Karpas-422 (cell line): ENCODE results near the gene KLHDC8A. TPM values are rescaled to one million over a fixed set of nuclear protein-coding genes. Genes with fewer than 3 reads are reported as not detected.
"Not testable (repeated sequence)": the region's sequence is repeated elsewhere in the genome, so short reads cannot be mapped to it uniquely, and the experiment has no call there.

Experiments
- DNase-seq: peaks from one replicate; pipeline ENCODE4 v3.0.0-alpha.2; 2015
- H2AFZ ChIP-seq: fragments of 200-600 bp; sonication (generic); 2 replicates; pipeline ENCODE4 v1.6.1; 2014; ENCODE audit warnings: antibody characterized with exemption, low read length, mixed read lengths
- H3K27ac ChIP-seq: fragments of 200-600 bp; sonication (generic); 2 replicates; pipeline ENCODE4 v1.5.1; 2014; ENCODE audit warnings: mild to moderate bottlenecking, low read length, moderate library complexity
- H3K27me3 ChIP-seq: fragments of 200-600 bp; sonication (generic); 2 replicates; pipeline ENCODE4 v1.6.1; 2014; ENCODE audit warnings: low read length, mixed read lengths
- H3K36me3 ChIP-seq: fragments of 200-600 bp; sonication (generic); 2 replicates; pipeline ENCODE4 v1.6.1; 2014; ENCODE audit warnings: low read length, mixed read lengths; ENCODE audit not compliant: insufficient read depth
- H3K4me1 ChIP-seq: fragments of 200-600 bp; sonication (generic); 2 replicates; pipeline ENCODE4 v1.6.1; 2014; ENCODE audit warnings: mild to moderate bottlenecking, low read length, mixed read lengths
- H3K4me2 ChIP-seq: fragments of 200-600 bp; sonication (generic); 2 replicates; pipeline ENCODE4 v1.6.1; 2014; ENCODE audit warnings: low read length, low read depth, mild to moderate bottlenecking; ENCODE audit not compliant: poor library complexity, severe bottlenecking
- H3K4me3 ChIP-seq: fragments of 200-600 bp; sonication (generic); 2 replicates; pipeline ENCODE4 v1.5.1; 2014; ENCODE audit warnings: mild to moderate bottlenecking, antibody characterized with exemption, low read length, mixed read lengths
- H3K79me2 ChIP-seq: fragments of 200-600 bp; sonication (generic); 2 replicates; pipeline ENCODE4 v1.6.1; 2014; ENCODE audit warnings: mild to moderate bottlenecking, low read length, mixed read lengths
- H3K9ac ChIP-seq: fragments of 200-600 bp; sonication (generic); 2 replicates; pipeline ENCODE4 v1.6.0; 2014; ENCODE audit warnings: low read length
- H3K9me2 ChIP-seq: fragments of 200-600 bp; sonication (generic), shearing (Covaris generic); replicated peaks from 2 replicates; pipeline ENCODE4 v1.6.0; 2014; ENCODE audit warnings: mild to moderate bottlenecking, low read length, moderate library complexity; ENCODE audit not compliant: insufficient read depth
- H3K9me3 ChIP-seq: fragments of 300-700, 200-600 bp; sonication (generic); 2 replicates; pipeline ENCODE4 v1.6.1; 2014; ENCODE audit warnings: low read length, mixed read lengths
- H4K20me1 ChIP-seq: fragments of 200-600 bp; sonication (generic); 2 replicates; pipeline ENCODE4 v1.6.1; 2014; ENCODE audit warnings: mild to moderate bottlenecking, antibody characterized with exemption, low read length, low read depth; ENCODE audit not compliant: insufficient read depth
- total RNA-seq: library from RNA; depleted of rRNA; stranded (reverse); fragments of >200 nt; shearing (Covaris generic); gene quantifications from 2 replicates; pipeline ENCODE4 v1.2.3, GENCODE V29; 2014; ENCODE audit warnings: low replicate concordance

Gene KLHDC8A
- total RNA-seq, 1 experiment from 2014 or later = not detected

DNA sequence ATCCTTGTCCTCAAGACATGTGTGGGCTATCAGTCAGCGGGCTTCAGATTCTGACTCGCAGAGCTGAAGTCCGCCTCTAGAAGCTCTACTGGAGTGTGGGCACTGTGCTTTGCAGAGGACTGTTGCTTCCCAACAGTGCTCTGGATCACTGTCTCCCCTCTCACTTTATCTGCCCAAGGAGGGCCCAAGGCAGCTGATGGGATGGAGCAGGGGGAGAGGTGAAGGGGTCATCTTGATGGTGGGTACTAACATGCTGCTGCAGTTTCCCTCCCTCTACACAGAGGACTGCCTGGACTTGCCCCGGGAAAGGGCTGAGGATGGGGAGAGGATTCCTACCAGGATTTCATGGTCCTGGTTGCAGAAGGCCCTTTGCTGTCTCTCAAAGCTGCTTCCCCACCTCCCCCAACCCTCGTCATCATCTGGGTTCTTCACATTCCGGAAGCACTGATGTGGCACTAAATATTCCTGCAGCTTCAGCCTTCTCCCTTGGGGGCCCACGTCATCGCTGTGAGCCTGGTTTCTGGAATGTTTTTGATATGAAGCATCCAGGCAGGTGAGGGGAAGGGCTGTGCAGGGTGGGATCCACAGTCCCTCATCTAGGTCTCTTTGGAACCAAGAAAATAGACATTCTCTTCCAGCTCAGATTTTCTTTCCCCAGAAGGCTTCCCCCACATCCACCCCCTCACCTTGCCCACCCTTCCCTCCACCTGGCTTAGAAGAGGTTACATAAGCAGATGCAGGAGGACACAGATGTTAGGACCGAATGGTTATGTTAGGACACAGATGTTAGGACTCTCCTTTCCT, 58.3 kb downstream of the KLHDC8A start:
- H3K4me3 ChIP-seq = no peak overlapping the region
- no peak for DNase-seq

GRCh38 chr1:205297546-205298177, 59.1 kb downstream of the KLHDC8A start:
- H3K4me3 ChIP-seq, H3K27ac ChIP-seq, H3K79me2 ChIP-seq, H3K4me2 ChIP-seq, H3K36me3 ChIP-seq, H3K27me3 ChIP-seq, H2AFZ ChIP-seq, DNase-seq, H3K9me3 ChIP-seq, H3K9ac ChIP-seq, H3K9me2 ChIP-seq, H4K20me1 ChIP-seq: not testable (repeated sequence)
- peaks cover 24% of the 10 kb centered on the region for H3K4me1 ChIP-seq

More for the DNA sequence above, 58.3 kb downstream of the KLHDC8A start:
- H3K79me2 ChIP-seq = no peaks in the 10 kb centered on the region
- no peaks in the 10 kb centered on the region for H3K9me2 ChIP-seq
- no peak overlapping the region for H3K27ac ChIP-seq
- no peaks in the 10 kb centered on the region for H3K9me3 ChIP-seq
- H4K20me1 ChIP-seq = no peaks in the 10 kb centered on the region
- no peak overlapping the region for H3K9ac ChIP-seq
- peaks cover 24% of the 10 kb centered on the region for H3K4me1 ChIP-seq
- no peak overlapping the region for H2AFZ ChIP-seq
- no peak overlapping the region for H3K4me2 ChIP-seq
- H3K27me3 ChIP-seq = no peaks in the 10 kb centered on the region
- no peaks in the 10 kb centered on the region for H3K36me3 ChIP-seq

DNA sequence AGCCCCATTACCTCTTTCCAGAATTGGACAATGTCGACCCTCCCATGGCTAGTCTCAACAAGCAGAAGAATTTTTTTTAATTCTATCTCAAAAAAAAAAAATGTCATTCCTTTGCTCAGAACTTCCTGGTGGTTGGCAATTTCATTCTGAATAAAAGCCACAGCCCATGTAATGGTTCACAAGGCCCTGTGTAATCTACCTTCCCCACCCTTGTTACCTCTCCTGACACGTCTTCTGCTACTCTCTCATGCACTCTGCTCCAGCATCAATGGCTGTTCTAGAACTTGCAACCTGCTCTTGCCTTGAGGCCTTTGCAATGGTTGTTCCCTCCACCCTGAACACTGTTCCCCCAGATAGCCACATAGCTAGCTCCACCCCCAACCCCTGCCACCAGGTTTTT, 60.6 kb downstream of the KLHDC8A start:
- no peaks in the 10 kb centered on the region for H3K9me3 ChIP-seq
- no peak overlapping the region for H2AFZ ChIP-seq
- no peak overlapping the region for H3K27ac ChIP-seq
- no peaks in the 10 kb centered on the region for H4K20me1 ChIP-seq
- H3K4me2 ChIP-seq = no peak overlapping the region
- H3K36me3 ChIP-seq = no peaks in the 10 kb centered on the region
- H3K9me2 ChIP-seq = no peaks in the 10 kb centered on the region
- H3K27me3 ChIP-seq = no peaks in the 10 kb centered on the region
- H3K4me3 ChIP-seq = no peak overlapping the region
- no peak overlapping the region for H3K9ac ChIP-seq
- H3K4me1 ChIP-seq = peaks cover 16% of the 10 kb centered on the region
- DNase-seq = no peak
- no peaks in the 10 kb centered on the region for H3K79me2 ChIP-seq

GRCh38 chr1:205294934-205295333, 61.8 kb downstream of the KLHDC8A start:
- H3K36me3 ChIP-seq = no peaks in the 10 kb centered on the region
- H3K79me2 ChIP-seq = no peaks in the 10 kb centered on the region
- no peak overlapping the region for H3K9ac ChIP-seq
- H2AFZ ChIP-seq = no peak overlapping the region
- H3K27me3 ChIP-seq = no peaks in the 10 kb centered on the region
- H3K4me2 ChIP-seq = no peak overlapping the region
- no peaks in the 10 kb centered on the region for H3K9me3 ChIP-seq
- no peak overlapping the region for H3K27ac ChIP-seq
- no peaks in the 10 kb centered on the region for H4K20me1 ChIP-seq
- no peak for DNase-seq
- no peaks in the 10 kb centered on the region for H3K9me2 ChIP-seq
- no peak overlapping the region for H3K4me3 ChIP-seq
- H3K4me1 ChIP-seq = peaks cover 5% of the 10 kb centered on the region

GRCh38 chr1:205294175-205294917, 62.4 kb downstream of the KLHDC8A start:
- Histone ChIP-seq H3K9me3 (no peaks in the 10 kb centered on the region), H3K4me3 (no peak overlapping the region), H4K20me1 (no peaks in the 10 kb centered on the region), H3K4me2 (no peak overlapping the region), H3K79me2 (no peaks in the 10 kb centered on the region), H3K27ac (no peak overlapping the region), H3K9me2 (no peaks in the 10 kb centered on the region), H2AFZ (no peak overlapping the region), H3K9ac (no peak overlapping the region), H3K27me3 (no peaks in the 10 kb centered on the region), H3K4me1 (peaks cover 5% of the 10 kb centered on the region; the same call in 1 of the 2 replicates), H3K36me3 (no peaks in the 10 kb centered on the region)
- no peak for DNase-seq

DNA sequence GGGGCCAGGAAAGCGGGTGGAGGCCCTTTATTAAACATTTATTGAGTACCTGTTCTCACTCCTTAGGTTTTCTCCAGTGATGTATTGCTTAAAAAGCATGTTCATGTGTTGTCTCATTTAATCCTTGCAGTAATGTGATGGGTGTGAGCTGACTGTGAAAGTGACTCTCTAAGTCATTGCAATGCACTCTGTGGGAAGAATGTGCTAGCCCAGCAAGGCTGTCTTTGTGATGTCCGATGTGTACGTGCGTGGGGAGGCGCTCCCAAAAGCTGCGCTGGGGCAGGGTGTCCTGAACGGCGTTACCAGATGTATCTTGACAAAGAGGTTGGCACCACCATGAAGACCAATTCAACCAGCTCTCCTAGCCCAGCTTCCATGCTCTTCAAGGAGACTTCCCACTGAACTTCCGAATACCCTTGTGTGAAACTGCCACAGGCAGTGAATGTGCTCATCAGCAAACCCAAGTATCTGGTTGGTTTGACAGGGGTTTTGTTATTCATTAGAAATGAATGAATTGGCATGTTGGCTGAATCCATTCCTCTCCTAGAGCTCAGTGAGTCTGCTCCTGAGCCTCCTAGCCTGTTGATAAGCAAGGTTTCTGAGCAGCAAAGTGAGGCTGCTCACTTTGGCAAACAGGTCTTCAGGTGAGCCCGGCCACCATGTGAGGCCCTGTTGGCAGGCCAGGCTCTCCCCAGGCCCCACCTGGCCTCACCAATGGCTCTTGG, 63.2 kb downstream of the KLHDC8A start:
- Histone ChIP-seq H3K9me2 (no peaks in the 10 kb centered on the region), H3K27me3 (no peaks in the 10 kb centered on the region), H3K9ac (no peak overlapping the region), H3K4me2 (no peak overlapping the region), H3K27ac (no peak overlapping the region), H3K9me3 (no peaks in the 10 kb centered on the region), H3K4me1 (peaks cover 8% of the 10 kb centered on the region), H3K4me3 (no peak overlapping the region), H2AFZ (no peak overlapping the region), H4K20me1 (no peaks in the 10 kb centered on the region), H3K79me2 (no peaks in the 10 kb centered on the region), H3K36me3 (no peaks in the 10 kb centered on the region)
- no peak for DNase-seq

DNA sequence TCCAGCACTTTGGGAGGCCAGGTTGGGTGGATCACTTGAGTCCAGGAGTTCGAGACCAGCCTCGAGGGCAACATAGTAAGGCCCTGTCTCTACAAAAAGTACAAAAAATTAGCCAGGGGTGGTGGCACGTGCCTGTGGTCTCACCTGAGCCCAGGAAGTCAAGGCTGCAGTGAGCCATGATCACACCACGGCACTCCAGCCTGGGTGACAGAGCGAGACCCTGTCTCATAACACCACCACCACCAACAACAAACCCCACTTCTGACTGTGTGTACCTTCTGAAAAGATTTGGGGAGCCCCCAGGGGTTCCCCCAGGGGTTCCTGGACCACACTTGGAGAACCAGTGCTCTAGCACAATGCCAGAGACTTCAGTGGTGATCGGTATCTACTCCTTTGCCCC, 65.1 kb downstream of the KLHDC8A start:
- peaks cover 25% of the 10 kb centered on the region for H3K4me1 ChIP-seq
- H3K9ac ChIP-seq = no peak overlapping the region
- no peak overlapping the region for H3K4me3 ChIP-seq
- H3K9me3 ChIP-seq = no peaks in the 10 kb centered on the region
- no peaks in the 10 kb centered on the region for H3K27me3 ChIP-seq
- no peak overlapping the region for H3K27ac ChIP-seq
- no peak overlapping the region for H3K4me2 ChIP-seq
- no peaks in the 10 kb centered on the region for H3K79me2 ChIP-seq
- no peak for DNase-seq
- no peak overlapping the region for H2AFZ ChIP-seq
- H3K9me2 ChIP-seq = no peaks in the 10 kb centered on the region
- no peaks in the 10 kb centered on the region for H3K36me3 ChIP-seq
- H4K20me1 ChIP-seq = no peaks in the 10 kb centered on the region
